ENCODE measurements around the gene RHCE. TPM values are rescaled to one million over a fixed set of nuclear protein-coding genes. Genes with fewer than 3 reads are reported as not detected.
"Not testable (repeated sequence)": the region's sequence is repeated elsewhere in the genome, so short reads cannot be mapped to it uniquely, and the experiment has no call there.

RHCE gene
- polyA plus RNA-seq (ENCODE audit: insufficient read length in 3 of 3) = 1 to 10 TPM in 1 of 3 donors, under 1 TPM in 2; 0.62 to 1.2 (median 0.88) TPM
- long read RNA-seq, donor 1 = 0 reads
- long read RNA-seq, donor 2, partial matches to known transcripts = 0 of 1 reads
- long read RNA-seq, donor 2, other reads (novel, unspliced or antisense) = 0 of 1 reads
- long read RNA-seq, donor 3 = 0 reads
- long read RNA-seq, donor 4 = 0 reads
- long read RNA-seq, donor 5 = 0 reads
- long read RNA-seq, donor 6 = 0 reads
- long read RNA-seq, donor 7, partial matches to known transcripts = 0 of 1 reads
- long read RNA-seq, donor 7, other reads (novel, unspliced or antisense) = 0 of 1 reads
- long read RNA-seq, donor 8, partial matches to known transcripts = 0 of 1 reads
- long read RNA-seq, donor 8, other reads (novel, unspliced or antisense) = 0 of 1 reads
- long read RNA-seq, donor 9 = 0 reads
- long read RNA-seq, donor 10 = 0 reads
- long read RNA-seq, donor 11 = 0 reads
- long read RNA-seq, donor 12 = 0 reads
- long read RNA-seq, donor 13 = 0 reads
- long read RNA-seq, donor 14 = 0 reads
- long read RNA-seq, donor 15 = 0 reads
- long read RNA-seq, donor 16 = 0 reads

DNA sequence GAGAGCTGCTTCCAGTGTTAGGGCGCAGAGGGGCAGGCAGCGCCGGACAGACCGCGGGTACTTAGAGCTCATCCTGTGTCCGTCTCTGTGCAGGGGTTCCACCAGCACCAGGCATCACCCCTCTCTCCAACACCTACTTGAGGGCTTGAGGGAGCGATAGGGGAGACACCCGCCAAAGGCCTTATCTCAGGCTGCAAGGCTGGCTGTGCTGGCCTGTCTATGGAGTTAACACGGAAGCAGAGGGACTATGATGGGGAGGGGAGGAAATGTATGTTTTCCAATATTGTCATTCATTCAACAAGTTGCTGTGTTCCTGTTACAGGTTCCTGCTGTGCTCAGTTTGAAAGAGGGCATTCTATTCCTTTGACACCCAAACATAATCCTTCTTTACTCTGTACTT is at the start of gene RHCE:
RHCE (minus strand) TSS at position 111 of the 400 bp plus-strand sequence; CDS start at position 72, 39 bp downstream.
- DNase-seq (ENCODE audit: extremely low read depth in 1 of 11, low read depth in 9 of 11, low spot score in 4 of 11) = not testable (repeated sequence)

DNA sequence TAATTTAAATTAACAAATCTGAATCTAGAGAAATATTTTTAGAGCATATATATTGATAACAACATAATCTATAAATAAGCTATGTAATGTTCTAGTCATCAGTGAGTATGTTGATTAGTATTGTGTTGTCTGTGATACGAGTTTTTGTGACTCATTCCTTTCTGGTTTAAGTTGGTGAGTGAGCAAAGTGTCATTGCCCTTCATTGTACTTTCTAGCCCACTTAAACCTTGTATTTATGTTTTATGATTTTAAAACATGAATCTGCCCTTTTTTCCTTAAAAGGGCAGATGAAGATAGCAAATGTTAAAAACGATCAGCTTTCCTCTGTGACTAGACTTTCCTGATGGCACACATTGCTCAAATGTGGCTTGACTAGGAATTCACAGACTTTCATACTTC is 48.6 kb upstream of the RHCE start:
- DNase-seq (ENCODE audit: extremely low read depth in 1 of 11, low read depth in 9 of 11, low spot score in 4 of 11) = no peak

DNA sequence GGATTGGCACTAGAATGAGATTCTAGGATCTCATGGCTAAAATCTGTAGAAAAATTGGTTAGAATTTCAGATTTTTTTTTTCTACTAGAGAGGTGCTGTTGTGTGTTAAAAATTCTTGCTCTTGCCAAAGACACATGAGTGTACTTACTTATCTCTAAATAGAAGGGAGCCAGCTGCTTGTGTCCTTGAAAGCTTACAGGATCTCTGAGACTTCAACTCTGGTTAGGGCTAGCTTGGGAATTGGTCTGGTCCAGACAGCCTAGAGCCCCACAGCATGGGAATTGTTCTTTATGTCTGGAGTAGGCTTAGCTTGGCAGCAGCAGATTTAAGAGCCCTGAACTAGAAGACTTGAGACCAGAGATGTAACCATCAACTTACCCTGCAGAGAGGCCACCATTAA is 47.4 kb upstream of the RHCE start:
- peak in 1 of 11 donors; percentile 17 for DNase-seq (ENCODE audit: extremely low read depth in 1 of 11, low read depth in 9 of 11, low spot score in 4 of 11)

DNA sequence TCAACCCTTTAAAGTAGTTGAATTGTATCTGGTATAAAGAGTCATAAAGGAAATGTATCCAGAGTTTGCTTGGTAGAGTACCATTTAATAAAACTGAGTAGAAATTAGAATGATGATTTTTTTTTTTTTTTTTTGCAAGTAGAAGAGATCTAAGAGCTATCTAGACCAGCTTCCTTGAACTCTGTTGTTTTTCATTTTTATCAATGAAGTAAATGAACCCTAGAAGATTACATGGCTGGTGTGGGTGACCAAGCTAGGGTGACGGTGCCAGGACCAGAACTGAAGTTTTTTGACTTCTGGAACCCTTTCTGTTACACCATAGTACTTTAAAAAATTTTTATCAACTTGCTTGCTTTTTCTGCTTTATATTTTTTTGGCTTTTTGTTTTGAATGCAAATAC is 47.0 kb upstream of the RHCE start:
- DNase-seq (ENCODE audit: extremely low read depth in 1 of 11, low read depth in 9 of 11, low spot score in 4 of 11) = no peak

DNA sequence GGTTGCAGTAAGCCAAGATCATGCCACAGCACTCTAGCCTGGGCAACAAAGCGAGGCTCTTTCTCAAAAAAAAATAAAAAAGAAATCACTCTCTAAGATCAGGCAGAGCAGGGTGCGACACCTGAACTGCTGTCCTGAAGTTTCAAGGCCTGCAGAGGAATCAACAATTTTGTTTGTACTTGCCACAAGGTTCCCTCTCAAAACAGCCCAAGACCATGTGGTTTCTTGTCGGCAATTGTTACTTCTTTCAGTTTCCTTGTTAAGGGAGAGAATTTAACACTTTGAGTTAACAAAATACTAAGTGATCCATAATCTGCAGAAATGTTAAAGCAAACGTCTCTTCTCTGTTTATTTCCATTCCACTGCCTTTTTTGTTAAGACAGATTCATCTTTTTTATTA is 46.6 kb upstream of the RHCE start:
- no peak for DNase-seq (ENCODE audit: extremely low read depth in 1 of 11, low read depth in 9 of 11, low spot score in 4 of 11)

DNA sequence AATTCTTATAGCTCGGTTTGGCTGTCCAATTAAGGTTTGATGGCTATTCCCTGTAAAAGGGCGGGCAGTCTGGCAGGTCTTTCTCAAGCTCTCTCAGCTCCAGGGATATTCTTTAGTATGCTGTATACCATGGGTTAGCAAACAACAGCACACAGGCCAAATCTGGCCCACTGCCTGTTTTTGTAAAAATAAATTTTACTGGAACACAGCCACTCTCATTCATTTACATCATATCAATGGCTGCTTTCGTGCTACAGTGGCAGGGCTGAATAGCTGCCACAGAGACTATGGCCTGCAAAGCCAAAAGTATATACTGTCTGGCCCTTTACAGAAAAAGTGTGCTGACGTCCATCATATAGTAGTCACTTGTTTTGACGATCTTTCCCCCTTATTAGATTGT is 42.1 kb upstream of the RHCE start:
- DNase-seq (ENCODE audit: extremely low read depth in 1 of 11, low read depth in 9 of 11, low spot score in 4 of 11) = no peak

DNA sequence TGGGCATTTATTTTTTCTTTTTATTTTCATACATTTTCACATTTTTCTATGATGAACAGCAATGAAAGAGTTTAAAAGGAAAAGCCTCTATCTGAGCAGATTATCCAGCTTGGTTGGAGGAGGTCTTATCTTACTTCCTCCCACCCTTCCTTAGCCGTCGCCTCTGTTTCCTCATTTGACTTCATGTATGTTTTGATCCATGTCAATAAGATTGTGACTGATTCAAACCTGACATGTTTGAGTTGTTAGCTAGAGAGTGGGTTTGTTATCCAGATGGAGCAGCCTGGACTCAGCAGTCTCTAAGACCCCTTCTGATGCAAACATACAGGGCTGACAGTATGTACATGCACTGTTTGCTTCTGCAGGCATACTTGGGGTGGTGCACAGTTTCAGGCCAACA is 41.2 kb upstream of the RHCE start:
- no peak for DNase-seq (ENCODE audit: extremely low read depth in 1 of 11, low read depth in 9 of 11, low spot score in 4 of 11)

DNA sequence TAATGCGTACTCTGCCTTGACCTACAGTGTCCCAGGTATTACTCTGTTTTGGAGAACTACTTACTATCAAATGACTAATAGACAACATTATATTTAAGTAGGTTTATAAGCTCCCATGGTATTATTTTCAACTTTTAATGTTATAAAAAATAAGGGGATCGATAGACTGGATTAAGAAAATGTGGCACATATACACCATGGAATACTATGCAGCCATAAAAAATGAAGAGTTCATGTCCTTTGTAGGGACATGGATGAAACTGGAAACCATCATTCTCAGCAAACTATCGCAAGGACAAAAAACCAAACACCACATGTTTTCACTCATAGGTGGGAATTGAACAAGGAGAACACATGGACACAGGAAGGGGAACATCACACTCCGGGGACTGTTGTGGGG is 40.2 kb upstream of the RHCE start:
- not testable (repeated sequence) for DNase-seq (ENCODE audit: extremely low read depth in 1 of 11, low read depth in 9 of 11, low spot score in 4 of 11)

DNA sequence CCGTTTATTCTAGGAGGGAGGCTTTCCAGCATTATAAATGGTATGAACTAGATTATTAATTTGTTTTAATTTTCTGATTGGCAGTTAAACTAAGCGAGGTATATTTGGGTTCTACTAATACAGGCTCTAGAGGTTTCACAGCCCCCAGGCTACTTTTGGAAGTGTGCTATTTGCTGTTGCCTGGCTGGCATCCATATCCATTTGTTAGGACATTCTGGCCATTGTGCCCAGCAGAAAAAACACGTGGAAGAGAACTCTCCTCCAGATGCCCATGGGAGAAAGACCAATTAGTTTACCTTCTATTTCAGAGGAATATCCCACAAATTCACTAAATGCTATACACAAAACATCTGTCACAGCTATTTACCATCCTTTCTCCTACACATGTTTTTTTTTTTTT is 39.4 kb upstream of the RHCE start:
- DNase-seq (ENCODE audit: extremely low read depth in 1 of 11, low read depth in 9 of 11, low spot score in 4 of 11) = no peak

DNA sequence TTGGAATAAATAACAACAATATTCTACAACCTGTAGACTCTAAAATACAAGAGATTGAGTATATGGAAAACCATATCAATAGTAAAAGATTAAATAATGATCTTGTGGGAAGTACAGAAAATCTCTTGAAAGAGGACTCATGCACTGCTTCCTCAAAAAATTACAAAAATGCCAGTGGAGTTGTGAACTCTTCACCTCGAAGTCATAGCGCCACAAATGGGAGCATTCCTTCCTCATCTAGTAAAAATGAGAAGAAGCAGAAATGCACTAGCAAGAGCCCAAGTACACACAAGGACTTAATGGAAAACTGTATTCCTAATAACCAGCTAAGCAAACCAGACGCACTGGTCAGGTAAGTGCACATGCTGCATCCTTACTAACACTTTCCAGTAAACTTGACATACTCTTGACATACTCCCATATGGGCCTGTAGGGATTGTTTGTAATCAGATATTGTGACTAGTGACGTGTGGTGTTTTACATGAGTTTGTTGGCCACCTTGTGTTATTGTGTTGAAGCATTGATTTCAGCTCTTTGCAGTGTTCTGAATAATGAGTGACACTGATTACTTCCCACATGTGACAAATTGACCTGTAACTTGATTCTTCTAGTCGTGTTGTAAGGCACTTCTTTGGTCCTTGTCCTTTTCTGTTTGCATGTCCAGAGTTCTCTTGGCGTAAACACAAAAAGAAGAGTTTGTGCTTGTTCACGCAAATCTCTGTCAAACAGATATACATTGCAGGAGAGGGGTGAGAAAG is 38.1 kb upstream of the RHCE start:
- DNase-seq (ENCODE audit: extremely low read depth in 1 of 11, low read depth in 9 of 11, low spot score in 4 of 11) = no peak

DNA sequence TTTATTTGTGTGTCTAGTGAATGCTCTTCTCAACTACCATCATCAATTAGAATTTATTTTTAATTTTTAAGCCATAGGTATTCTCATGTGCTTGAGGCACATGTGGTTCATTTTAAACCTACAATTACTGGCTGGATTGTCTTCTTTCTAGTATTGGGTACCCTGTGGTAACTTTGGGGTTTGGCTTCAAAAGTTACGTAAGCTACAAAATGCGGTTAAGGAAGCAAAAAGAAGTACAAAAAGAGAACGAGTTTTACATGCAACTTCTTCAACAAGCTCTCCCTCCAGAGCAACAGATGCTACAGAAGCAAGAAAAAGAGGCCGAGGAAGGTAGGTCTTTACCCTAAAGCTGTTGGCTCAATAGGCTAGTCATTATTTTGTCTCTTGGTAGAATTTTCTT is 35.9 kb upstream of the RHCE start:
- DNase-seq (ENCODE audit: extremely low read depth in 1 of 11, low read depth in 9 of 11, low spot score in 4 of 11) = no peak

DNA sequence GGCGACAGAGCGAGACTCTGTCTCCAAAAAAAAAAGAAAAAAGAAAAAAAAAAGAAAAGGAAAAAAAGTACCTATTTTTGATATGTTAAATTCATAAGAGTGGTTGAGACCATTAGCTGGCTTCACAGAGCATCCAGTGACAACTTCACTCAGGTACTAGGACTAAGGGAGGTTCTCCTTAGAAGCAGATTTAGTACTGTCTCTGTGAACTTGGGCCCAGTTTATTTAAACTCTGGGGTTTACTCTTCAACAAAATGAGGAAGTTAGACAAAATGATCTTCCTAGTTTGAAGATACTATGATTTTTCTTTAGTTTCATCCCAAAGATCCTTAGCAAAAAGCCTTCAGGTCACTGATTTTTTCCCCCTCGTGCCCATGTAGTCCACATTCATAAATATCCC is 31.3 kb upstream of the RHCE start:
- no peak for DNase-seq (ENCODE audit: extremely low read depth in 1 of 11, low read depth in 9 of 11, low spot score in 4 of 11)

DNA sequence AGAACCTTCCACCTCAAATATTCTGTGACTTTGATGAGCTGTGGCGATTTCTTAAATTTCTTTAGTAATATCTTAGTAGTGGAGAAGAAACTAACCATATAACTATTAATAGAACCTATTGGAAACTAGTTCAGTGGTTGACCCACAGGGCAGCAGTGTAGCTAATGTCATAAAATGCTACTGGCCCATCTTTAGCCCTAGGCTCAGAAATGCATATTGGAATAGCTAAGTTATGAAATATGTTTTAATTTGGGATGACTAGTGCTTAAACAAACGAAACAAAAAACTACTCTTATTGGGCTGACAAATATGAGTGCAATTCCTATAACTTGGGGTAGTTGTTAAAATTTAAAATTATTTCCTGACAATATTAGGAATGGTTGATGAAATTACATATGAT is 30.3 kb upstream of the RHCE start:
- no peak for DNase-seq (ENCODE audit: extremely low read depth in 1 of 11, low read depth in 9 of 11, low spot score in 4 of 11)

DNA sequence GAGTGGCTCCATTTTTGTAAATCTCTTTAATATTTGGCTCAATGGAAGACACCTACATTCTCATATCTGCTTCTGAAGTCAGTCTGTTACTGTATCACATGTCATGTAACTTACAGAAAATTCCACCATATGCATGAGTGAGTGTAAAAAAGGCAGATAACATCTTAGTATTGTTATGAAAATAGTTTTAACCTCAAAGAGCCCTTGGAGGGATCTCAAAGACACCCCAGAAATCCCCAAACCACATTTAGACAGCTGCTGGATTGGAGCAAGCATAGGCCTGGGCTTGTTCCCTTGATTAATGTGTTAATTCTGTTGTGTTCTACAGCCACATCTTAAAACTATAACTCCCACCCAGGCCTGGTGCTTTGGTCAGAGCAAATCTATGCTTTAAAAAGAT is 26.9 kb upstream of the RHCE start:
- no peak for DNase-seq (ENCODE audit: extremely low read depth in 1 of 11, low read depth in 9 of 11, low spot score in 4 of 11)

DNA sequence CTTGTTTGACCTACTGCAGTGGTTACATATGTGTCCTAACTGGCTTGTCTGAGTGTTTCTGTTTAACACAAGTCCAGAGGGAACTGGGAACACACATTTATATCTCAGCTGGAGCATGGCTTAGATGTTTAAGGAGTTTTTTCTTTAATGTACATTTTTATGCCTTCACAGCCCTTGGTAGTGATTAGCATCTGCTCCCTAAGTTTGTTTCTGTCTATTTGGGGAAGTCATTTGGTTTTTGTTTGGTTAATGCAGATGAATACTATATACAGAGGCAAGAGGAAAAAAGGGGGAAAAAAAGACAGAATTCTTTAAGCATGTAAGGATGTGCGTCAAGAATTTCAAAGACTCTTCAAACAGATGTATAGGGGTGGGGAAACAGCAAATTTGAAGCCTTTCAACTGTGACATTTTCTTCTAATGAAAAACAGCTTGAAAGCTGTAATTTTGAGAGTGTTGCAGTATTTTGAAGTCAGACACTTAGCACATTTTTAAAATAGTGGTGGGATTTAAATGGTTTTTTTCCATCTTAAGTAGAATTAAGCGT is 25.4 kb upstream of the RHCE start:
- no peak for DNase-seq (ENCODE audit: extremely low read depth in 1 of 11, low read depth in 9 of 11, low spot score in 4 of 11)

DNA sequence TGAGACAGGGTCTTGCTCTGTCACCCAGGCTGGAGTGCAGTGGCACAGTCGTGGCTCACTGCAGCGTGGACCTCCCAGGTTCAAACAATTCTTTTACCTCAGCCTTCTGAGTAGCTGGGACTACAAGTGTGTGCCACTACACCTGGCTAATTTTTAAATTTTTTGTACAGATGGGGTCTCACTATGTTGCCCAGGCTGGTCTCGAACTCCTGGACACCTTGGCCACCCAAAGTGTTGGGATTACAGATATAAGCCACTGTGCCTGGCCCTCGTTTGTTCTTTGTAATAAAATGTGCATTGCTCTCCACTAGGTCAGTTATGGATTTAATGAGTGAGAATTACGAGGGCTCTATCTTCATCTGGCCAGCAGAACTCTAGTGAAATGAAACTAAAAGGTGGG is 24.0 kb upstream of the RHCE start:
- DNase-seq (ENCODE audit: extremely low read depth in 1 of 11, low read depth in 9 of 11, low spot score in 4 of 11) = not testable (repeated sequence)

DNA sequence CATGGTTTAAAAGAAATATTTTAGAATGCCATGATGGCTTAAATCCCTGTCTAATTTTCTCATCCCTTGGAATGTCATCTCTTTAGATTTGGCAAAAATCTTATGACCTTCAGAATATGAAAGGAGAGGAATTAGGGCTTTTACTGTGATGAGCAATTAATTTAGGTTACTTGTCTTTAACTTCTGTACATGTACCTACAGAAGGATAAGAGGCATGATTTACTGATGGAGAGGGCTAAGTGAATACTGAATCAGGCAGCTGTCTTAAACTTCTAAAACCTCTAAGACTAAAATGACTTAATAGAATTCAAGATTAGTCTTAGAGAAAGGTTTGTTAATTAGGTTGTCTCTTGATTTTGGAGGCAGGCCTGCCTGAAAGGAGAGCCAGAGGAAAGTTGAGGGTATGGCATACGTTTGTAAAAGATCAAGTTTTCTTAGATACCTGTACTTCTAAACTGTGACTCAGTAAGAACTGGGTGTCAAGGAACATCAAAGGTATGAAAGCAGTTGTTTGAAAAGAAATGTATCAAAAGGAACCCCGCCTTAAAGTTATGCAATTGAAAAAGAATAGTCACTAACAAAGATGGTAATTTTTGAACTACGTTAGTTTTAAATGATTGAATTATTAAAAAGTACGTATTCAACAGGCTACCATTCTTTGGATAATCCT is 22.5 kb upstream of the RHCE start:
- no peak for DNase-seq (ENCODE audit: extremely low read depth in 1 of 11, low read depth in 9 of 11, low spot score in 4 of 11)

DNA sequence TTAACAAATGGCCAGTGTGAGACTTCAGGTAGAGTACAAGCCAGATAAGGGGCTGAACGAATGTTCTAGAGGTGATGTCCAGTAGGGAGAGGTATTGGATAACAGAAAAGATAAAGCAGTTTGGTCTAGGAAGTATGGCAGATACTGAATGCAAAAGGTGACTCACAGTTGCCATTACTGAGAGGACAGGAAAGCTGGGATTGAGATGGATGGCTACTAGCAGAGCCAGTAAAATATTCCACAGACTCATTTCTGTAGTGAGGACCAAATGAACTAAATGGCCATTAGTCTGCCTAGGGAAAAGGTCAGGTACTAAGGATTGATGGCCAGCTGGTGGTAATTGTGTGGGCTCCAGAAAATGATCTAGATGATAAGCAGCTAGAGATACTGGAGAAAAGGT is 21.6 kb upstream of the RHCE start:
- no peak for DNase-seq (ENCODE audit: extremely low read depth in 1 of 11, low read depth in 9 of 11, low spot score in 4 of 11)

DNA sequence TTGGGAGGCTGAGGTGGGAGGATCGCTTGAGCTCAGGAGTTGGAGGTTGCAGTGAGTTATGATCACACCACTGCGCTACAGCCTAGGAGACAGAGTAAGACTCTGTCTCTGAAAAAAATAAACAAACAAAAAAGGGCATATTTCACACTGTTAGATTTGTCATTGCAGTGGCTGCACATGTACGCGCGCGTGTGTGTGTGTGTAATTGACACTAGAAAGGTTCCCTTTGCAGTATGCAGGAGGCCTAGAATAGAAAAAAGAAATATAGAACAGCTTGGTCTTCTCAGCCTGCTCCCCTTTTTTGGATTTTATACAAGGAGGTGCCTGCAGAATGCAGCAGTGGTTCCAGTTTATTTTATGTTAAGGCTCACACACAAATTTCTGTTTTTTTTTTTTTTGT is 18.7 kb upstream of the RHCE start:
- no peak for DNase-seq (ENCODE audit: extremely low read depth in 1 of 11, low read depth in 9 of 11, low spot score in 4 of 11)
